Measurements from ENCODE around the gene TLCD3B.
"Not testable (repeated sequence)": the region's sequence is repeated elsewhere in the genome, so short reads cannot be mapped to it uniquely, and the experiment has no call there.

Gene TLCD3B

DNA sequence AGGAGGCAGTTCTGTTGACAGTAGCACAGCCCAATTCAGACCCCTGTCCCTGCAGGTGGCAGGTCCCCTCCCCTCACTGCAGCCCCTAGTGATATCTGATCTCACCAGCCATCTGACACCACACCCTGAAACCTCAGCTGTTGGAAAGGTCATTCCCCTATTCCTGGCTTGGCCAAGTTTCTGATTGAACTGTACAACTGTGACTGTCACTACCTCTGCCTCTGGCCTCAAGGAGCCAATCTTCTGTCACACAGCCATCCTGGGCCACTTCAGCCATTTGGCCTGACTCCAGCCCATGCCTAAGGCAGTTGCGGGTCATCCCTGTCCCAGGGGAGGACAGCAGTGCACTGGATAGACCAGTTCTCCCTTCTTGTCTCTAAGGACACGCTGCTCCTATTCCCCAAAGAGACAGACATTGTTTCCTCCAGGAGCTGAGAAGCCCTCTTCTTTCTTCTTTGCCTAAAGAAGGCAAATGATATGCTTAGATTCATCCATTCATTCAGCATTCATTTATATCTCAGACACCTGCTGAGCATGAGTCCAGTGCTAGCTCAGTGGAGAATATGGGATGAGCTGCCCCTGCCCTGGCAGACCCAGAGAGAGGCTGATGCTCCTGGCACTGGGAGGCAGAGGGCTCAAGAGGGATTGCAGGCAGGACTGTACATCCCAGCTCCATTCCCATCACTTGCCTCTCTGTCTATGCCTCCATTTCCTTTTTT is 29.9 kb upstream of the TLCD3B start:
- DNase-seq: no peak

DNA sequence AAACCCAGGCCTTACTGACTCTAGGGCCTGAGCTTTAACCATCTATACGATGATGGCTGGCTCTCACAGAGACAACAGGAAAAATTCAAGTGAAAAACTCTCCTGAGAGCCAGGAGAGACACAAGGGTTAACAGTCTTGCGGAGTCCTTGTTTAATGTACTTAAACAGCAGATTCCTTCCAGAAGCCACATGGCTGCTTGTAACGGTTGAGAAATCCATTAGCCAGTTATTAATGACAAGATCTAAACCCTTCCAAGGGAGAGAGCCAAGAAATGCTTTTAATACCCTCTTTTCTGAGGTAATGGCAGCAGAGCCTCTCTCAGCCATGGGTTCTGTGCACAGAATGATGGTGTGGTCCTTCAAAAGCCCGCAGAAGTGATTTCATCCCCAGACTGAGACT is 29.3 kb upstream of the TLCD3B start:
- no peak for DNase-seq

DNA sequence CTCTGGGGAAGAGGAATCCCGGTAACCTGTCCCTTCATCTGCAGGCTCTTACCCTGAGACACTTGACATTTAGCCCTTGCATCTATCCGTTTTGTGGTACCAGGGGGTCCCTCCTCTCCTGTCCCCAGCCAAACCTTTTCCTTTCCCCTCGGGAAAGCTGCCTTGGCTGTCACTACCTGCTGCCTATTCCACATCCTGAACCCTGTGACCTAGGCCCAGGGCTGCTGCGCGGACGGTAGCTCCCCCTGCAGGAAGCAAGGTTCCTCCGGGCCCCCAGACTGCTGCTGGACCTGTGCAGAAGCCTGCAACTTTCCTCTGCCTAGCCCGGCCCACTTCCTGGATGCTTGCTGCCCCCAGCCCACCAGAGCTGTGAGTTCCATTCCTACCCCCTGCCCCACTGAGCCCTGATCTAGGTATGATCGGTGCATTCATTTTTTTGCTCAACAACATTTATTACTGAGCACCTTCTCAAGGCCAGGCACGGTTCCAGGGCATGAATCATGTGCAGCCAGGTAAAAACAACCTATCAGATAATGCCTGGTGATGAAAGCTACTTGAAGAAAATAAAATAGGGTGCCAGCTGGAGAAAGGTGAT is 24.0 kb upstream of the TLCD3B start:
- DNase-seq: no peak

DNA sequence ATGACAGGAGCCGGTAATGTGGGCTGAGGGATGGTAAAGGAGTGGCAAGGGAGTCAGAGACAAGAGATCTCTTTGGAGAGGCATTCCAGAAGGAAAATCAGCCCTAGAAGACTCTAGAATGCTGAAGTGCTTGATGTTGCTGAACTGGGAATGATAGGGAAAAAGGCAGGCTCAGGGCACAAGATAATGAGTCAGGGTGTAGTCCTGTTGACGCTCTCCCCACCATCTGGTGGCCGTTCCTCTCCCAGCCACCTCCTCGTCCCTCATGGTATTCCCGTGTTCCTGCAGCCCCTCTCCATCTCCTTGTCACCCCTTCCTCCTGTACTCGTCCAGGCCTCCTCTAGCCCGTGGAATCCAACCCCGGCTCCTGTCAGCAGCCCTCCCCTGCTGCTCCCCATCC is 23.4 kb upstream of the TLCD3B start:
- DNase-seq: no peak

DNA sequence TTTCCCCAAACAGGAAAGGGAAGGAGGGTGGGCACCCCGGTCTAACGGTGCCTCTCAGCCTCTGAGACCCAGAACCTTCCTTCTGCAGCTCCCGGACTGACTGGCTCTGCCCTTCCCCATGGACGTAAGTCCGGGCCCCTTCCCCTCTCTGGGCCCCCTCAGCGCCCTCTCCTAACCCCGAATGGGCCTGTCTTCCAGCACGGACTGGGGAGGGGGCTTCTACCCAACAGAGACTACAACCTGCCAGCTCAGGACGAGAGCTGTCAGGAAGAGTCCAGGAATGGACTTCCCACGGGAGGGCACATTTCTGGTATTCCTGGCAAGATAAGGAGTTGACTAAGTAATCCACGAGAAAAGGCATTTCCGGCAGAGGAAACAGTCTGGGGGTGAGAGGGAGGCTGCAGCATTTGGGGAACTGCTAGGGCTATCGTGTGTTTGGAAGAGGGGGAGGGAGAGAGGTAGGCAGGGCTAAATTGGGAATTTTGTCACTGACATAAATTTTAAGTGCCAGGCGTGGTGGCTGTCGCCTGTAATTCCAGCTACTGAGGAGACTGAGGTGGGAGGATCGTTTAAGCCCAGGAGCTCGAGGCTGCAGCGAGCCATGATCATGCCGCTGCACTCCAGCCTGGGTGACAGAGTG is 22.4 kb upstream of the TLCD3B start:
- peak; percentile 51 for DNase-seq

DNA sequence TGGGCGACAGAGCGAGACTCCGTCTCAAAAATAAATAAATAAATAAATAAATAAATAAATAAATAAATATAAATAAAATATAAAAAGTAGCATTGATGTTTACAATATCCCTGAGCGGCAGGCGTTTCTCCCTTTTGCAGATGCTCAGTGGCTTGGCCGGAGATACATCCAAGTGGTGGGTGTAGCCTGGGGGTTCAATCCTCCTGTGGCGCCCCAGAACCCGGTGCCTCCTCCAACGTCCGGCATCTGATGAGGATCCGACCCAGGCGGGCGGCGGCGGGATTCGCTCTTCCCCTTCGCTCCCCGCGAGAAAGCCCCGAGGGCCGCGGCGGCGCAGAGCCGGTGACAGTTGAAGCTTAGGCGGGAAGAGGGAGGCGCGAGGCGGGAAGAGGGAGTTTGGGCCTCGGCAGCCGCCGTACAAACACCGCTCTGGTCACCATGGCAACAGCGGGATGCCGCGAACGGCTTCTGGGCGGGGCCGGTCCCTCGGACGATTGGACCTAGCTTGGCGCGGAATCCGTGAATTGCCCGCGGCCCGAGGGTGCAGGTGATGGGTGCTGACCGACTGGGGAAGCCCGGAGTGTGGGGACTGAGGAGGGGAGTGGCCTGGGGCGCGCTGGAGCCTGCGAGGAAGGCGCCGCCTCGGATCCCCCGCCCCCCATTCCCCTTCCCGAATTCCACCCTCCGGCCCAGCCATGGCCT is 21.8 kb upstream of the TLCD3B start:
- DNase-seq: peak; percentile 88

DNA sequence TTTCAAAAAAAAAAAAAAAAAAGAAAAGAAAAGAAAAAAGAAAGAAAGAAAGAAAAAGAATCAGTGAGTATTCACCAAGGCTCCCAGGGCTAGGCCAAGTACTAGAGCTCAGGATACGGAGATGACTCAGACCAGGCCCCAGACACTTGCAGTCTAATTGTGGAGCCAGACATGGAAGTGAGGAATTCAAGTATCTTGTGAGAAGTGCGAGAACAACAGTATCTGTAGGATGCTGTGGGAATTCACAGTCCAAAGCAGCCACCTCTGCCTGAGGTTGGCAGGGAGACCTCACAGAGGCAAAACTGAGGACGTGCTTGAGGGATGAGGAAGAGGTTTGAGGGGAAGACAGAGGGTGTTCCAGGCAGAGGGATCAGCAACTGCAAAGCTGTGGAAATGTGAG is 20.4 kb upstream of the TLCD3B start:
- no peak for DNase-seq

DNA sequence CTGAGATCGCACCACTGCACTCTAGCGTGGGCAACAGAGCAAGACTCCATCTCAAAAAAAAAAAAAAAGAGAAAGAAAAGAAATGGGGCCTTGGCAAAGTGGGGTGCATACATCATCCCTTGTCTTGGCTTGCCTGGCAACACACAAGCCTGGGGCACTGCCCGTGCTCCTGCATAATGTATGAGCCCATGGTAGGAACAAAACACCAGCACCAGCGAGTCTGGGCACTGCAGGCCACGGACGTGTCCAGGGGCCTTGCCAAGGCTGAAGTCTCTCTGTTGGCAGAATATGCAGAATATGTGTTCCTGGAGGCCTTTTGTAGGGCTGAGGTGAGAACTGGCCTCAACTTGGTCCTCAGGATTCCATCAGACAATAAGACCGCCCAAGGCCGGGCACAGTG is 18.8 kb upstream of the TLCD3B start:
- no peak for DNase-seq

DNA sequence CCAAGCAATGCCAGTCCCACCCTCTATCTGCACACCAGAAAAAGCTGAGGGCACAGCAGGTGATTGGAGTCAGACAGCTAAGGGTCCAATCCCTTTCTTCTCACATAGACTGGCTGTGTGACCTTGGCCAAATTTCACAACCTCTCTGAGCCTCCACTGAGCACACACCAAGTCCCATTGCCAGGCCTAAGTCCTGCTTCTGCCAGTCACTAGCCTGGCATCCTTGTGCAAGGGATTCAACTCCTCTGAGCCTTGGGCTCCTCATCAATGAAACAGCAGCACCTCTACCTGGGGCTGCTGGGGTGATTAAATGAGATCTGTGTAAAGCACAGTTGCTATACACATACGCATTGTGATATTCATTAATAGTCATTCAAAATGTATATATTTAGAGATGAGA is 15.5 kb upstream of the TLCD3B start:
- no peak for DNase-seq

DNA sequence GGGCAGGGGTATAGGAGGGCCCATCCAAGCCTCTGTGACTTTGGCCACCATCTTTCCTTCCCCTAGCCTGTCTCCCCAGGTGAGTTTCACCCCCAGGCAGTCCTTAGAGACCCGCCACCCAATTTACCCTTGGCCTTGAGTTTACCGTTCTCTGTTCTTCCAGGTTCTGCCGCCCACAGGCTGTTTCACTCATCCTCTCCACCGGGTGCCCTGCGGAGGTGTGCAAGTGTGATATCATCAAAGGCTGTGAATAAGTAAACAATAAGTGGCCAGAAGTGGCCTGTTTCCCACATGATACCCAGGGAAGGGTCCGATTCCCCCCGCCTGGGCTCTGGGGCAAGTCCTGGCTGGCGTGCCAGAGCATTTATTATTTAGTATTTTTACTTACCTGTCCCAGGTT is 15.1 kb upstream of the TLCD3B start:
- no peak for DNase-seq

DNA sequence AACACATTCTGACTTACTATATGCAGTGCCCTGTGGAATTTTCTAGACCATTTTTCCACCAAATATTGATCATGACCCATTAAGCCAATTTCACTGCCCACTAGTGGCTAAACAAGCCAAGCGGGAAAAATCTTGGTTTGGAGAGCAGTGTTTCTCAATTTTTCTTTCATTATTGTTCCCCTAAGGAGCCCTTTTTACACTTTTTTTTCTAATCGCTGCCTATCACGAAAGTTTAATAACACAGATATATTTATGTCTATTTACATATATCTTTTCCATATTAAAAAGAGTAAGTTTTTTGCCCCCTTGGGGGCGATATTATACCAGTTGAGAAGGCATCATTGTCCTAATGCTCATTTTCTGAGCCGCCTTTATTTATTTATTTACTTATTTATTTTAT is 10.8 kb upstream of the TLCD3B start:
- no peak for DNase-seq

DNA sequence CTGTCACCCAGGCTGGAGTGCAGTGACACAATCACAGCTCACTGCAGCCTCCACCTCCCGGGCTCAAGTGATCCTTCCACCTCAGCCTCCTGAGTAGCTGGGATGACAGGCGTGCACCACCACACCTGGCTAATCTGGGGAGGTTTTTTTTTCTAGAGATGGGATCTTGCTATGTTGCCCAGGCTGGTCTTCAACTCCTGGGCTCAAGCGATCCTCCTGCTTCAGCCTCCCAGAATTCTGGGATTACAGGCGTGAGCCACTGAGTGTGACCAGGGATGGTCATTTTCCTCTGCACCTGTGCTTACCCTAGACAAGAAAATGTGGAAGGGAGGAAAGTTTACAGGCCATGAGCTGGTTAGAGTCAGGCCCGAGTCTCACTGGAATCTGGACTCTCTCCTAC is 9.6 kb upstream of the TLCD3B start:
- not testable (repeated sequence) for DNase-seq

DNA sequence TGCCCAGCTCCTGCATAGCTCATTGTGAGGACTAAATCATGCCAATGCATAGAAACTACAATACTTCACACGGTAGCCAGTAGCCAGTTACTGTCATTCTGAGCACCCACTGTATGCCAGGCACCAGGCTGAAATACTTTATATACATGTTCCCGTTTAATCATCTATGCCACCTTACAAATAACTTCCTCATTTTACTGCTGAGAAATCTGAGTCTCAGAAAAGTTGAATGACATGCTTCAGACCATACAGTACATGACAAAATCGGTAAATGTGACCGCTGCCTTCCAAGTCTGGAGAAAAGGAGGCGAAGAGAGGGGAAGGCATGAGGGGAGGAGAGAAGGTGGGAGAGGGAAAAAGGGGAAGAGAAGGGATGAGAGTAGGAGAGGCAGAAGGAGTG is 9.2 kb upstream of the TLCD3B start:
- no peak for DNase-seq

DNA sequence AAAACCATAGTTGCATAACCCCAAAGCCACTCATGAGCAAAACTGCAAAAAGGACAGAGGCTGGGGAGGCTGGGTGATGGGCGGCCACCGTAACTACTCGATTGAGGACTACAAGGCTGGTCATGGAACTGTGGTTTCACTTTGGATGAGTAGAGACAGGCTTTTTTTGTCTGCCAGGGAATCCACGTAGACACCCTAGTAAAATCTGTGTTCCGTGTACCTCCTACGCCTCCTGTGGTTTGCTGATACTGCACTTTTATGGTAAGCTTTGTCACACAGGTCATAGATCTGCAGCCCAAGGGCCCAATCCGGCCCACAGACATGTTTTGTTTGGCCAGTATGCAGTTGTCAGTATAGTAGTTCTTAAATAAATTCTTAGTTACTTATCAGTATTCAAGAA is 2.2 kb upstream of the TLCD3B start:
- no peak for DNase-seq

DNA sequence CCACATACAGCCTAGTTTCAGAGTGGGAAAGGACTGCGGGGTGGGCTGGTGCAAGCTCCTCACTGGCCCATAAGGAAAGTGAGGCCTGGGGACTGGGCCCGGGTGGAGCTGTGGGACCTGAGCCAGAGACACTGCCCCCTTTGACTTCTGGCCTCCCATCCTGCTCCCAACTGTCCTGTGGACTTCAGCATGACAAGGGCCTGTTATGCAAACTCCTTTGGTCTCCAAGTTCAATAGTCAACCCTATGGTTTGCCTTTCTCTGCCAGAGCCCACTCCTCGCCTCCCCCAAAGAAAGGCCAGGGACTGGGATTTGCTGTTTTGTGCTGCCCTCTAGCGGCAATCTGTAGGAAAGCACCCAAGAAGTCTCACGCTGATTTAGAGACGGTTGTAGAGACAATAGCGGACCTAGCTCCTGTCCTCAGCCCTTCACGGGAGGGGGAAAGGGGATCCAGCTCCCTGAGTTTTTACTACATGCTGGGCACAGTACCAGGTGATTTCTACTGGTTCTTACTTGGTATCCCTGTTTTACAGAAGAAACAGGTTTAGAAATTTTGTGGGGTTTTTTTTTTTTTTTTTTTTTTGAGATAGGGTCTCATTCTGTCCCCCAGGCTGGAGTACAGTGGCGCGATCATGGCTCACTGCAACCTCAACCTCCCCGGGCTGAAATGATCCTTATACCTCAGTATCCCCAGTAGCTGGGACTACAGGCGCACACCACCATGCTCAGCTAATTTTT is 1.2 kb upstream of the TLCD3B start:
- no peak for DNase-seq

DNA sequence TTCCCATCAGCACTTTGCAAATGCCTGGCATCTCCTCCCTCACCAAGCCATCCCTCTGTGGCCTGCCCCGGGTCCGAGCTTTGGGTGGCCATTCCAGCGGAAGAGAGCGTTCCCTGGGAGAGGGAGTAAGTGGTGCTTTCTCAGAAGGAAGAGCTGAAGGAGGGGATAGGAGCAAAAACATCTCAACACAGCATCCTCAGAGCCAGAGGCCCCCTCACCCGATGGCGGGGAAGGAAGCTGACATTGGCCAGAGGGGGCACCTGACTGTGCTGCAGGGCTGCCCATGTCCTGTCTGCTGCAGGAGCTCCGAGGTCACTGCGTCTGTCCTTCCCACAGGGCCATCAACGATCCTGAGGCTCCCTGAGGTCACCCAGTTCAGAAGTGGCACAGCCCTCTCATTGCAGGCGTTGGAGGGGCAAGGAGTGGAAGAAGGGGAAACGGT is 427 bp upstream of the TLCD3B start:
- DNase-seq: no peak

DNA sequence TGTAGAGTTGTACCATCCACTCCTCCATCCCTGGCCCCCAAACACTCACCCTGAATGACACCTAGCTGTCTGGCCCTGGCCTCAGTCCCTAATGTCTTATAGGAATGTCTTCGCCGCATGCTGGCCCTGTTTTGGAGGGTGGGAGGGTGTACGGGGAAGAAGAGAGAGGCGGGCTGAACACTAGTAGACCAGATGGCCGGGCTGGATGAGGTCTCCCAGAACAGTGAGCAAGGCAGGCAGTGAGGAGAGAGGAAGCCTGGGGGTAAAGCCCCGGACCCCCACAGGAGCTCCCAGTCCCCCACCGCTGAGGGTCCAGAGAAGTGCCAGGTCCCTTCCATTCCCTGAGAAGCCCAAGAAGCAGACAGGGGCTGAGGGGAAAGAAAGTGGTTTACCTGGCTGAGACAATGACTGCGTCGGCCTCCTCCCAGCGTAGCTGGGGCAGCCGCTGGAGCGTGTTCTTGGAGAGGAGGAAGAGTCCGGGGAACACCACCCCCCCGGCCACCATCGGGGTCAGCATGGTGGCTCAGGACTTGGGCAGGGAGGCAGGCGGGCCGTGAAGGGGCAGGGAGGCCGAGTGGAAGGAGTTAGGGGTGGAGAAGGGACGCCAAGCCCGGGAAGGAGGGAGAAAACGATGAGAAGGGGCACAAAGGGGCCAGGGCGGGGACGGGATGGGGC is 923 bp downstream of the TLCD3B start:
- peak; percentile 30 for DNase-seq

DNA sequence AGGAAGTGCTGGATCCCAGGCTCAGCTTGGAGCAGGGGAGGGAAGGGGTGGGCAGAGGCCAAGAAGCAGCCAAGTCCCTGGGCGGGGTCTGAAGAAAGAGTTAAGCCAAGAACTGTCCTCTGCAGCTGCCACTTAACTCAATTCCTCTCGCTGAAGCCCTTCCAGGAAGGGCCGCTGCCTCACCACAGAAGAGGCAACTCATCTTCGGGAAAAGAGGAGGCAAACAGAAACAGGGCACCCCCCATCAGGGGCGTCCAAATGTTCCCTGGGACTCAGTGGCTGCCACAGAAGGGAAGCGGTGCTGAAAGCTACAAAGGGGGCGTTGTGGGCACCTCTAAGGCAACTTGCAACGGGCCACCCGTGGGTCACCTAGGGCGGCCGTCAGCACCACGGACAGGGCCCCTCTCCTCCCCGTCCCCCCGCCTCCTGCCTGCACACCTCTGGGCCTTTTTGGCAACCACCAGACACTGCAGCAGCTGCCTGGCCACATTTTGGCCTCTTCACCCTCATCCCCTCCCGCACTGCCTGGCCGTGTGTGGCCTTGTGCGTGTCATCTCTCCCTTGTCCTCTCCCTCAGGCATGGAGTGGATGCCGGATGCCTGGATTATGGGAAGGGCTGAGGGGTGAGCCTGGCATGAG is 2.5 kb downstream of the TLCD3B start:
- peak; percentile 67 for DNase-seq

DNA sequence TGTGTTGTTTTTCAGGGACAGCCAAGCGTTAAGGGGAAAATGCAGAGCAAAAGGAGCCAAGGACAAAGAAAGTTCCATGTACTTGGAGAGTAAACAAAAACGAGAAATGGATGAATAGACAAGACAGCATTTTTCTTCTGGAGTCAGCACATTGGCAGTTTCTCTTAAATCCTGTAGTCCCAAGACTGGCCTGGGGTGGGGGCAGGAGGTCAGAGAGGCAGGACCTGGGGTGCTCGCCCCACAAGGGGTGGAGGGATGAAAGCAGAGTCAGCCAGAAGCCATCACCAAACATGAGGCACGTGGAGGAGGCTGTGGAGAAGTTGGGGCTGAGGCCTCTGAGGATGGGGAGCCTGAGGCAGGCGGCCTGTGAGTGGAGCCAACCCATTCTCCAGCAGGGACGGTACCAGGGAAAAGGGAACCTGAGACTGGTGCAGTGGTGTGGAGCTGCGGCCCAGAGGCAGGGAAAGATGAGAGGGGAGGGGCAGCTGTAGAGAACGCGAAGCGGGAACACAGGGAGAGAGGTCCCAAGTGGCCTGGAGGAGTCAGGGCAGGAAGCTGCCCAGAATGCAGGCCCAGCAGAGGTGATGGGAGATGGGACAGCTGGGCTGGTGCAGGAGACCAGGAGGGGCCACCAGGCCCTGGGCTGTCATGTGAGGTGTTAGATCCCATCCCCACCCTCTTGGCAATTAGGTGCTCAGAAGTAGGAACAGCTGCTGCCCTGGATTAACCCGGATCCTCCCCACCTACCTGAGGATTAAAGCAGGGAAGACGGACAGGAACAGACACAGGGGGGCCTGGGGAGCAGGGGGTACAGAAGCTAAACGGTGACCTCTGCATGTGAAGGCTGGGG is 3.3 kb downstream of the TLCD3B start:
- no peak for DNase-seq

DNA sequence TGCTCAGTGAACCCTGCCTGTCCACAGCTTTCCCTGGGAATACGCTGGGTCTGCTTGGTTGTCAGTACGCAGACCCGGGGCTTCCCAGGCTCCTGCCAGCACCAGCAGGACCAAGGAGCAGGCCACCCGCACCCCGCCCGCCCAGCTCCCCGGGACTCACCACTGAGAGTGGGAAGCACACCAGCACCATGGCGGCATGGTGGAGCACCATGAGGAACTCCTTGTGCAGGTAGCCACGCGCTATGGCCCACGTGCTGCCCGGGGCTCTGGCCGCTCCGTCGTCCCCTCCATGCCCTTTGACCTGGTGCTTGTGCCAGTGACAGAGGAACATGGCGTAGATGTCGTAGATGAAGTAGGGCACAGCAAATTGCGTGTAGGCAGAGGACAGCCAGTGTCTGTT is 4.6 kb downstream of the TLCD3B start:
- no peak for DNase-seq

DNA sequence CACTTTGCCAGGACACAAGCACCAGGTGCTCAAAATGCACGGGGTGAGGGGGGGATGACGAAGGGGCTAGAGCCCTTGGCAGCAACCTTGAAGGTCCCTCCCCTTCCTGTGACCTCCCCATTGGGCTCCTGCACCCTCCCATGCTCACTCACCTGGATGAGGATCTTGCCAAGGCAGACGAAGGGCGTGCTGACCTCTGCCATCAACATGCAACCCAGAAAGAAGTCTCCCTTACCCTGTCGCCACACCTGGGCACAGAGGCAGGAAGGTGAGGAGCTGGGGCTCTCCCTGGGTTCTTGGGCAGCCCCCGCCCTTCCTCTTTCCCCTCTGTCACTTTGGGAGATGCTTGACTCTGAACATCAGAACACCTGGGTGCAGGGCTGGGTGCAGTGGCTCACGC is 5.5 kb downstream of the TLCD3B start:
- DNase-seq: no peak

Measured in right kidney (tissue), 1 donor.